Skeletal muscle satellite cell (primary cell): ENCODE measurements around the gene TMPRSS11E. TPM values are rescaled to one million over a fixed set of nuclear protein-coding genes. Genes with fewer than 3 reads are reported as not detected.
"Not testable (repeated sequence)": the region's sequence is repeated elsewhere in the genome, so short reads cannot be mapped to it uniquely, and the experiment has no call there.

Source experiments
- H3K27me3 ChIP-seq: 2 replicates; pipeline ENCODE4 v1.7.0; 2013; ENCODE audit warnings: low read length; ENCODE audit not compliant: control insufficient read depth, insufficient read depth
- H3K36me3 ChIP-seq: 2 replicates; pipeline ENCODE4 v1.7.0; 2013; ENCODE audit warnings: mild to moderate bottlenecking, control low read depth, low read length; ENCODE audit not compliant: insufficient read depth
- H3K4me1 ChIP-seq: 2 replicates; pipeline ENCODE4 v1.7.0; 2013; ENCODE audit warnings: low read length; ENCODE audit not compliant: control insufficient read depth, insufficient read depth
- H3K4me2 ChIP-seq: 2 replicates; pipeline ENCODE4 v1.7.0; 2013; ENCODE audit warnings: mild to moderate bottlenecking, low read length
- H3K4me3 ChIP-seq: 2 replicates; pipeline ENCODE4 v1.7.0; 2013; ENCODE audit warnings: low read length
- H3K9ac ChIP-seq: 2 replicates; pipeline ENCODE4 v1.7.0; 2013; ENCODE audit warnings: mild to moderate bottlenecking, low read depth, low read length, moderate library complexity
- H3K9me3 ChIP-seq: replicated peaks from 2 replicates; pipeline ENCODE4 v1.7.0; 2013; ENCODE audit warnings: mild to moderate bottlenecking, control low read depth, low read length
- total RNA-seq: library from RNA; depleted of rRNA; stranded (reverse); fragments of >200 nt; gene quantifications from 2 replicates; pipeline ENCODE4 v1.2.3, GENCODE V29; 2012; rRNA removed

The TMPRSS11E gene
- under 0.01 TPM in 1 of 2 replicates, not detected in the other for total RNA-seq

- no peak within 1 kb of the TSS for H3K4me2 ChIP-seq
- no peak within 1 kb of the TSS for H3K9ac ChIP-seq
- no peaks in the 10 kb centered on the region for H3K27me3 ChIP-seq
- no peaks in the 10 kb centered on the region for H3K9me3 ChIP-seq
- peaks cover 3% of the 10 kb centered on the region for H3K4me1 ChIP-seq
- H3K4me3 ChIP-seq: no peak within 1 kb of the TSS
- no peaks in the 10 kb centered on the region for H3K36me3 ChIP-seq
These were observed at the start of gene TMPRSS11E for GRCh38 chr4:68447201-68447600. Gene TMPRSS11E (plus strand): TSS chr4:68447463. CDS start chr4:68447513, 50 bp downstream.

- Histone ChIP-seq H3K9me3 (no peaks in the 10 kb centered on the region), H3K4me2 (no peak overlapping the region), H3K36me3 (no peaks in the 10 kb centered on the region), H3K27me3 (peaks cover 3% of the 10 kb centered on the region), H3K4me1 (no peaks in the 10 kb centered on the region), H3K4me3 (no peak overlapping the region), H3K9ac (no peak overlapping the region)
These were observed 48.0 kb upstream of the TMPRSS11E start for GRCh38 chr4:68399306-68399705.

GRCh38 chr4:68401231-68401630 is 46.0 kb upstream of the TMPRSS11E start:
- H3K4me2 ChIP-seq: no peak overlapping the region
- H3K27me3 ChIP-seq: no peaks in the 10 kb centered on the region
- no peak overlapping the region for H3K9ac ChIP-seq
- H3K4me3 ChIP-seq: no peak overlapping the region
- H3K4me1 ChIP-seq: no peaks in the 10 kb centered on the region
- no peaks in the 10 kb centered on the region for H3K9me3 ChIP-seq
- no peaks in the 10 kb centered on the region for H3K36me3 ChIP-seq

GRCh38 chr4:68404153-68404552 is 43.1 kb upstream of the TMPRSS11E start:
- Histone ChIP-seq H3K4me1 (no peaks in the 10 kb centered on the region), H3K4me3 (no peak overlapping the region), H3K36me3 (no peaks in the 10 kb centered on the region), H3K9ac (no peak overlapping the region), H3K27me3 (no peaks in the 10 kb centered on the region), H3K4me2 (no peak overlapping the region), H3K9me3 (no peaks in the 10 kb centered on the region)

GRCh38 chr4:68405718-68406478 is 41.4 kb upstream of the TMPRSS11E start:
- not testable (repeated sequence) for H3K4me1 ChIP-seq, H3K9ac ChIP-seq, H3K36me3 ChIP-seq, H3K9me3 ChIP-seq, H3K4me3 ChIP-seq, H3K27me3 ChIP-seq, H3K4me2 ChIP-seq

- H3K36me3 ChIP-seq: no peaks in the 10 kb centered on the region
- H3K4me2 ChIP-seq: no peak overlapping the region
- no peak overlapping the region for H3K4me3 ChIP-seq
- H3K4me1 ChIP-seq: no peaks in the 10 kb centered on the region
- no peak overlapping the region for H3K9ac ChIP-seq
- no peaks in the 10 kb centered on the region for H3K27me3 ChIP-seq
- no peaks in the 10 kb centered on the region for H3K9me3 ChIP-seq
These were observed 40.8 kb upstream of the TMPRSS11E start for GRCh38 chr4:68406479-68406859.

GRCh38 chr4:68407015-68407867 is 40.0 kb upstream of the TMPRSS11E start:
- H3K9ac ChIP-seq, H3K4me1 ChIP-seq, H3K36me3 ChIP-seq, H3K9me3 ChIP-seq, H3K27me3 ChIP-seq, H3K4me3 ChIP-seq, H3K4me2 ChIP-seq: not testable (repeated sequence)

- H3K9ac ChIP-seq: no peak overlapping the region
- no peak overlapping the region for H3K4me2 ChIP-seq
- H3K9me3 ChIP-seq: no peaks in the 10 kb centered on the region
- no peaks in the 10 kb centered on the region for H3K4me1 ChIP-seq
- no peaks in the 10 kb centered on the region for H3K27me3 ChIP-seq
- no peaks in the 10 kb centered on the region for H3K36me3 ChIP-seq
- no peak overlapping the region for H3K4me3 ChIP-seq
These were observed 39.4 kb upstream of the TMPRSS11E start for GRCh38 chr4:68407868-68408190.

GRCh38 chr4:68410149-68410548 is 37.1 kb upstream of the TMPRSS11E start:
- H3K36me3 ChIP-seq: no peaks in the 10 kb centered on the region
- no peak overlapping the region for H3K4me2 ChIP-seq
- no peaks in the 10 kb centered on the region for H3K9me3 ChIP-seq
- H3K4me3 ChIP-seq: no peak overlapping the region
- H3K9ac ChIP-seq: no peak overlapping the region
- no peaks in the 10 kb centered on the region for H3K27me3 ChIP-seq
- H3K4me1 ChIP-seq: no peaks in the 10 kb centered on the region

- H3K9ac ChIP-seq: no peak overlapping the region
- no peak overlapping the region for H3K4me2 ChIP-seq
- H3K4me3 ChIP-seq: no peak overlapping the region
- H3K4me1 ChIP-seq: no peaks in the 10 kb centered on the region
- no peaks in the 10 kb centered on the region for H3K36me3 ChIP-seq
- H3K27me3 ChIP-seq: no peaks in the 10 kb centered on the region
- no peaks in the 10 kb centered on the region for H3K9me3 ChIP-seq
These were observed 36.6 kb upstream of the TMPRSS11E start for GRCh38 chr4:68410643-68411042.

- not testable (repeated sequence) for H3K4me3 ChIP-seq, H3K27me3 ChIP-seq, H3K9ac ChIP-seq, H3K4me1 ChIP-seq, H3K9me3 ChIP-seq, H3K36me3 ChIP-seq, H3K4me2 ChIP-seq
These were observed 35.2 kb upstream of the TMPRSS11E start for GRCh38 chr4:68412031-68412430.

- H3K27me3 ChIP-seq: no peaks in the 10 kb centered on the region
- no peak overlapping the region for H3K9ac ChIP-seq
- no peaks in the 10 kb centered on the region for H3K4me1 ChIP-seq
These were observed 30.7 kb upstream of the TMPRSS11E start for GRCh38 chr4:68416591-68416990.

More at GRCh38 chr4:68416591-68416990, 30.7 kb upstream of the TMPRSS11E start:
- H3K36me3 ChIP-seq: no peaks in the 10 kb centered on the region
- H3K4me3 ChIP-seq: no peak overlapping the region
- no peaks in the 10 kb centered on the region for H3K9me3 ChIP-seq
- H3K4me2 ChIP-seq: no peak overlapping the region
